GM12878 (cell line): ENCODE measurements around the gene TRABD2B. TPM values are rescaled to one million over a fixed set of nuclear protein-coding genes. Genes with fewer than 3 reads are reported as not detected.

Experiments used
- ATAC-seq: fragments of 200-7000 bp; cut with Tn5 transposase; 3 replicates; pipeline ENCODE4 v1.9.1; 2020; ENCODE audit warnings: mild to moderate bottlenecking, moderate library complexity
- BruUV-seq: library from RNA; stranded (reverse); fragments of 400-500 nt; replicated peaks from 2 replicates; lab custom pipeline; 2021; lab: Mats Ljungman, UMichigan
- CTCF ChIA-PET: fragments of 300-600 bp; sonication (Branson Sonifier 250); formaldehyde crosslinking; extraction: SDS; loops from one replicate; lab custom pipeline; 2021; ENCODE audit warnings: inconsistent platforms; lab: Yijun Ruan, JAX
- POLR2A ChIA-PET: fragments of 350-600 bp; formaldehyde crosslinking; extraction: SDS; loops from one replicate; lab custom pipeline; 2021; ENCODE audit warnings: inconsistent platforms; lab: Charles Lee
- RAD21 ChIA-PET: fragments of 300-600 bp; sonication (Branson Sonifier 250); formaldehyde crosslinking; loops from one replicate; lab custom pipeline; 2023; ENCODE audit warnings: antibody characterized with exemption; ENCODE audit not compliant: unreplicated experiment; lab: Charles Lee
- SMC1A ChIA-PET: fragments of 300-600 bp; sonication (Branson Sonifier 250); formaldehyde crosslinking; loops from one replicate; lab custom pipeline; 2023; ENCODE audit not compliant: unreplicated experiment, uncharacterized antibody; lab: Charles Lee
- DNase-seq: peaks from one replicate; pipeline ENCODE4 v3.0.0-alpha.2; 2011; ENCODE audit warnings: low read depth, low spot score
- FAIRE-seq: peaks from 3 replicates; lab custom pipeline; 2011; peaks lifted over from hg19 to GRCh38; lab: Jason Lieb, UNC
- H2AFZ ChIP-seq: 2 replicates; pipeline ENCODE4 v1.6.0; 2011; ENCODE audit warnings: low read depth, low read length, control low read depth; ENCODE audit not compliant: control insufficient read depth
- H3K27ac ChIP-seq: 2 replicates; pipeline ENCODE4 v1.5.1; 2011; ENCODE audit warnings: control low read depth; ENCODE audit not compliant: control insufficient read depth, insufficient read depth
- H3K27me3 ChIP-seq, 2 experiments: replicated peaks in 1 of 2; 2 replicates each; pipeline versions ENCODE4 v1.6.0 to v1.6.1; 2011; ENCODE audit warnings: low read length in 1 of 2; ENCODE audit not compliant: control insufficient read depth in 2 of 2, insufficient read depth in 2 of 2
- H3K36me3 ChIP-seq, 2 experiments: 2 replicates each; pipeline ENCODE4 v1.5.1; 2011; ENCODE audit warnings: low read length in 1 of 2; ENCODE audit not compliant: control insufficient read depth in 2 of 2, insufficient read depth in 2 of 2
- H3K4me1 ChIP-seq: 2 replicates; pipeline ENCODE4 v1.6.1; 2011; ENCODE audit warnings: mild to moderate bottlenecking, low read length, moderate library complexity, mixed read lengths; ENCODE audit not compliant: control insufficient read depth, insufficient read depth
- H3K4me2 ChIP-seq: 2 replicates; pipeline ENCODE4 v1.6.0; 2011; ENCODE audit warnings: control low read depth; ENCODE audit not compliant: control insufficient read depth, insufficient read depth
- H3K4me3 ChIP-seq: fragments of 200-600 bp; sonication (generic); 2 replicates; pipeline ENCODE4 v1.5.1; 2016
- H3K79me2 ChIP-seq: 2 replicates; pipeline ENCODE4 v1.6.0; 2011; ENCODE audit warnings: low read length; ENCODE audit not compliant: control insufficient read depth, insufficient read depth
- H3K9ac ChIP-seq: 2 replicates; pipeline ENCODE4 v1.8.0; 2011; ENCODE audit warnings: low read length, control low read depth, mixed read lengths; ENCODE audit not compliant: control insufficient read depth, insufficient read depth
- H3K9me3 ChIP-seq: replicated peaks from 3 replicates; pipeline ENCODE4 v1.5.1; 2011; ENCODE audit warnings: mild to moderate bottlenecking, low read length; ENCODE audit not compliant: control insufficient read depth, insufficient read depth
- H4K20me1 ChIP-seq: 2 replicates; pipeline ENCODE4 v1.6.0; 2011; ENCODE audit not compliant: control insufficient read depth, insufficient read depth
- BHLHE40 ChIP-seq, 2 experiments: fragments of 450-650 bp in 1 of 2; IDR thresholded peaks; 2 replicates each; pipeline ENCODE4 v1.6.1; 2011 to 2017; ENCODE audit warnings: low read depth in 2 of 2, borderline replicate concordance in 1 of 2, improper control_type of control experiment in 1 of 2, low read length in 1 of 2, mild to moderate bottlenecking in 1 of 2
- CBX5 ChIP-seq: sonication (generic); IDR thresholded peaks from 2 replicates; pipeline ENCODE4 v1.6.1; 2016; ENCODE audit warnings: low read depth, moderate library complexity, mild to moderate bottlenecking, inconsistent platforms
- CEBPB ChIP-seq, 2 experiments: fragments of 150-350 bp in 1 of 2; IDR thresholded peaks; 2 replicates each; pipeline ENCODE4 v1.6.1; 2012 to 2014; ENCODE audit warnings: low read depth in 2 of 2, low read length in 2 of 2, borderline replicate concordance in 1 of 2, inconsistent platforms in 1 of 2
- CHD1 ChIP-seq: IDR thresholded peaks from 2 replicates; pipeline ENCODE4 v1.6.1; 2012; ENCODE audit warnings: low read depth, low read length, improper control_type of control experiment
- EZH2 ChIP-seq: IDR thresholded peaks from 2 replicates; pipeline ENCODE4 v1.6.1; 2012; ENCODE audit warnings: low read depth, mild to moderate bottlenecking, control low read depth, inconsistent platforms, low read length, borderline replicate concordance; ENCODE audit not compliant: control insufficient read depth
- IRF4 ChIP-seq: IDR thresholded peaks from 2 replicates; pipeline ENCODE4 v1.6.1; 2011; ENCODE audit warnings: low read depth, low read length
- KLF5 ChIP-seq: fragments of 450-650 bp; IDR thresholded peaks from 2 replicates; pipeline ENCODE4 v1.6.1; 2014; ENCODE audit warnings: mild to moderate bottlenecking; ENCODE audit not compliant: partially characterized antibody
- MTA2 ChIP-seq: fragments of 450-650 bp; IDR thresholded peaks from 2 replicates; pipeline ENCODE4 v1.6.1; 2016; ENCODE audit warnings: low read depth, mild to moderate bottlenecking, moderate library complexity
- PML ChIP-seq: IDR thresholded peaks from 2 replicates; pipeline ENCODE4 v1.6.1; 2012; ENCODE audit warnings: low read length, inconsistent platforms
- RAD51 ChIP-seq: fragments of 450-650 bp; IDR thresholded peaks from 2 replicates; pipeline ENCODE4 v1.6.1; 2016; ENCODE audit warnings: moderate library complexity, mild to moderate bottlenecking, inconsistent platforms
- RB1 ChIP-seq: fragments of 450-650 bp; formaldehyde crosslinking; IDR thresholded peaks from 2 replicates; pipeline ENCODE4 v1.6.1; 2017; ENCODE audit warnings: mild to moderate bottlenecking, borderline replicate concordance
- SIN3A ChIP-seq: IDR thresholded peaks from 2 replicates; pipeline ENCODE4 v1.6.1; 2012; ENCODE audit warnings: low read depth, low read length, improper control_type of control experiment
- SMARCA5 ChIP-seq: fragments of 450-650 bp; IDR thresholded peaks from 2 replicates; pipeline ENCODE4 v1.6.1; 2017; ENCODE audit warnings: mild to moderate bottlenecking
- SMC3 ChIP-seq: IDR thresholded peaks from 2 replicates; pipeline ENCODE4 v1.6.1; 2011; ENCODE audit warnings: low read length, improper control_type of control experiment, borderline replicate concordance
- SREBF1 ChIP-seq: IDR thresholded peaks from 2 replicates; pipeline ENCODE4 v1.6.1; 2012; ENCODE audit warnings: mild to moderate bottlenecking, low read length
- ZNF207 ChIP-seq: fragments of 450-650 bp; IDR thresholded peaks from 2 replicates; pipeline ENCODE4 v1.6.1; 2014; ENCODE audit warnings: antibody characterized with exemption, mild to moderate bottlenecking, borderline replicate concordance
- ZNF384 ChIP-seq: IDR thresholded peaks from 2 replicates; pipeline ENCODE4 v1.6.1; 2012; ENCODE audit warnings: low read depth, mild to moderate bottlenecking, low read length, improper control_type of control experiment, borderline replicate concordance
- WGBS: methylation state at CpG from one replicate; pipeline ENCODE4 v1.1.6; 2016; ENCODE audit warnings: low lambda C conversion rate; ENCODE audit not compliant: insufficient replicate concordance, insufficient coverage; ENCODE audit errors: missing lambda C conversion rate; 5-methylcytosine and 5-hydroxymethylcytosine counted together
- in situ Hi-C: fragments of 300-500 bp; cut with MboI; formaldehyde crosslinking; loops from 9 replicates; pipeline ENCODE4 v1.14.3; 2018; ENCODE audit warnings: mixed read lengths
- intact Hi-C: fragments of 100-400 bp; cut with micrococcal nuclease; formaldehyde crosslinking; loops from one replicate; pipeline ENCODE4 v1.14.2; 2022; ENCODE audit not compliant: unreplicated experiment
- polyA plus RNA-seq, 11 experiments: library from polyadenylated mRNA; depleted of rRNA in 4 of 11; unstranded in 6 of 11; stranded (reverse) in 5 of 11; fragments of >200 nt; fragmentation: Nextera tagmentation in 4 of 11; fragmentation: Illumina TruSeq in 1 of 11; extraction: Ambion mirVana in 4 of 11; extraction: Trizol in 1 of 11; gene quantifications; 1 replicate in 1 of 11; 2 replicates in 10 of 11; pipeline versions ENCODE4 v1.2.1 to v1.2.3, GENCODE V29; 2011 to 2016; ENCODE audit warnings: inconsistent platforms in 2 of 11, missing spikeins in 2 of 11, low read depth in 1 of 11
- total RNA-seq, 4 experiments: library from RNA; depleted of rRNA in 3 of 4; stranded (reverse); fragments of >200 nt in 3 of 4; fragmentation: Illumina TruSeq in 1 of 4; extraction: Trizol in 1 of 4; gene quantifications; 2 replicates each; pipeline versions ENCODE4 v1.2.1 to v1.2.3, GENCODE V29; 2013 to 2021
- TF ChIP-seq, protein P1 (sequence below): IDR thresholded peaks from 2 replicates; pipeline ENCODE4 v1.6.1; 2011; ENCODE audit warnings: borderline replicate concordance, low read depth, mild to moderate bottlenecking, moderate library complexity, mixed read lengths, low read length; ENCODE audit not compliant: insufficient read depth; ENCODE audit errors: extremely low read length
- TF ChIP-seq, protein P2 (sequence below): fragments of 450-650 bp; IDR thresholded peaks from 2 replicates; pipeline ENCODE4 v1.6.1; 2017; ENCODE audit warnings: mild to moderate bottlenecking, moderate library complexity

The TRABD2B gene
- total and polyA plus RNA-seq, 10 of the 15 experiments (the other 5 are each of a cell fraction or from before 2014, with no cell fraction given): not detected

DNA sequence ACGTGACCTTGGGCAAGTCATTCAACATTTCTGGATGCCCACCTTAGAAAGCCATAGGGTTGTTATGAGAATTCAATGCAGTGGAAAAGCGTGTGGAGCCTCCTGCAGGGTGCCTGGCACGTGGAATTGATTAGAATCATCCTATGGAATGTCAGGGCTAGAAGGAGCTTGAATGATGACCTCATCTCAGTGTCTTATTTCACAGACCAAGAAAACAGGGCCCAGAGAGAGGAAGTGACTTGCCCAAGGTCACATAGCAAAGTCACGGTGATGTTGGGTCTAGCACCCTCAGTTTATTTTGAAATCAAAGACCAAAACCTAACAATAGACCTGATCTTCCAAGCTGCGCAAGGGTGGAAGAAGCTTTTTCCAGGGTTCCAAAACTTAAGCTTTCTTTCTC, 6.0 kb downstream of the TRABD2B start:
- no peak for DNase-seq
- Histone ChIP-seq H4K20me1 (no peaks in the 10 kb centered on the region), H3K4me1 (no peaks in the 10 kb centered on the region), H3K36me3 (no peaks in the 10 kb centered on the region), H3K9me3 (no peaks in the 10 kb centered on the region), H3K27me3 (peaks cover 0 to 3% of the 10 kb centered on the region in 2 experiments; a peak in 3 of 4 replicates), H3K9ac (no peak overlapping the region), H3K79me2 (no peaks in the 10 kb centered on the region)
- ChIA-PET SMC1A (no interaction called here), CTCF (no interaction called here), POLR2A (no interaction called here)
- no TSS peak for BruUV-seq
- in situ Hi-C loops: no loop called here
- no peak for FAIRE-seq
- ATAC-seq: no peak
- TF ChIP-seq IRF4 (no peak), MTA2 (no peak), SMARCA5 (no peak), SMC3 (no peak), ZNF207 (no peak), RAD51 (no peak), PML (no peak), ZNF384 (no peak), CEBPB (IDR thresholded peaks at IDR 0.05; ENCODE audit: borderline replicate concordance in 1 of 2, low read depth in 2 of 2, low read length in 2 of 2) (no peak), EZH2 (no peak), CBX5 (no peak), RB1 (no peak), BHLHE40 (IDR thresholded peaks at IDR 0.05; ENCODE audit: borderline replicate concordance in 1 of 2, low read depth in 2 of 2, low read length in 1 of 2) (no peak), SREBF1 (no peak), KLF5 (no peak), SIN3A (no peak), CHD1 (no peak)
- TF ChIP-seq, protein P1, sequence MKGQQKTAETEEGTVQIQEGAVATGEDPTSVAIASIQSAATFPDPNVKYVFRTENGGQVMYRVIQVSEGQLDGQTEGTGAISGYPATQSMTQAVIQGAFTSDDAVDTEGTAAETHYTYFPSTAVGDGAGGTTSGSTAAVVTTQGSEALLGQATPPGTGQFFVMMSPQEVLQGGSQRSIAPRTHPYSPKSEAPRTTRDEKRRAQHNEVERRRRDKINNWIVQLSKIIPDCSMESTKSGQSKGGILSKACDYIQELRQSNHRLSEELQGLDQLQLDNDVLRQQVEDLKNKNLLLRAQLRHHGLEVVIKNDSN: no peak
- TF ChIP-seq, protein P2, sequence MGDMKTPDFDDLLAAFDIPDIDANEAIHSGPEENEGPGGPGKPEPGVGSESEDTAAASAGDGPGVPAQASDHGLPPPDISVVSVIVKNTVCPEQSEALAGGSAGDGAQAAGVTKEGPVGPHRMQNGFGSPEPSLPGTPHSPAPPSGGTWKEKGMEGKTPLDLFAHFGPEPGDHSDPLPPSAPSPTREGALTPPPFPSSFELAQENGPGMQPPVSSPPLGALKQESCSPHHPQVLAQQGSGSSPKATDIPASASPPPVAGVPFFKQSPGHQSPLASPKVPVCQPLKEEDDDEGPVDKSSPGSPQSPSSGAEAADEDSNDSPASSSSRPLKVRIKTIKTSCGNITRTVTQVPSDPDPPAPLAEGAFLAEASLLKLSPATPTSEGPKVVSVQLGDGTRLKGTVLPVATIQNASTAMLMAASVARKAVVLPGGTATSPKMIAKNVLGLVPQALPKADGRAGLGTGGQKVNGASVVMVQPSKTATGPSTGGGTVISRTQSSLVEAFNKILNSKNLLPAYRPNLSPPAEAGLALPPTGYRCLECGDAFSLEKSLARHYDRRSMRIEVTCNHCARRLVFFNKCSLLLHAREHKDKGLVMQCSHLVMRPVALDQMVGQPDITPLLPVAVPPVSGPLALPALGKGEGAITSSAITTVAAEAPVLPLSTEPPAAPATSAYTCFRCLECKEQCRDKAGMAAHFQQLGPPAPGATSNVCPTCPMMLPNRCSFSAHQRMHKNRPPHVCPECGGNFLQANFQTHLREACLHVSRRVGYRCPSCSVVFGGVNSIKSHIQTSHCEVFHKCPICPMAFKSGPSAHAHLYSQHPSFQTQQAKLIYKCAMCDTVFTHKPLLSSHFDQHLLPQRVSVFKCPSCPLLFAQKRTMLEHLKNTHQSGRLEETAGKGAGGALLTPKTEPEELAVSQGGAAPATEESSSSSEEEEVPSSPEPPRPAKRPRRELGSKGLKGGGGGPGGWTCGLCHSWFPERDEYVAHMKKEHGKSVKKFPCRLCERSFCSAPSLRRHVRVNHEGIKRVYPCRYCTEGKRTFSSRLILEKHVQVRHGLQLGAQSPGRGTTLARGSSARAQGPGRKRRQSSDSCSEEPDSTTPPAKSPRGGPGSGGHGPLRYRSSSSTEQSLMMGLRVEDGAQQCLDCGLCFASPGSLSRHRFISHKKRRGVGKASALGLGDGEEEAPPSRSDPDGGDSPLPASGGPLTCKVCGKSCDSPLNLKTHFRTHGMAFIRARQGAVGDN: no peak
- TF ChIP-seq, all 136 proteins: peak for 0
- WGBS: 12% methylated on average over 5 of the region's 5 CpGs
- RAD21 ChIA-PET: no interaction called here
- intact Hi-C loops: no loop called here
- Histone ChIP-seq H3K27ac (no peak overlapping the region), H2AFZ (no peak overlapping the region), H3K4me2 (no peak overlapping the region), H3K4me3 (no peak overlapping the region)
